ENCODE data around the gene ZNF91.

The ZNF91 gene

DNA sequence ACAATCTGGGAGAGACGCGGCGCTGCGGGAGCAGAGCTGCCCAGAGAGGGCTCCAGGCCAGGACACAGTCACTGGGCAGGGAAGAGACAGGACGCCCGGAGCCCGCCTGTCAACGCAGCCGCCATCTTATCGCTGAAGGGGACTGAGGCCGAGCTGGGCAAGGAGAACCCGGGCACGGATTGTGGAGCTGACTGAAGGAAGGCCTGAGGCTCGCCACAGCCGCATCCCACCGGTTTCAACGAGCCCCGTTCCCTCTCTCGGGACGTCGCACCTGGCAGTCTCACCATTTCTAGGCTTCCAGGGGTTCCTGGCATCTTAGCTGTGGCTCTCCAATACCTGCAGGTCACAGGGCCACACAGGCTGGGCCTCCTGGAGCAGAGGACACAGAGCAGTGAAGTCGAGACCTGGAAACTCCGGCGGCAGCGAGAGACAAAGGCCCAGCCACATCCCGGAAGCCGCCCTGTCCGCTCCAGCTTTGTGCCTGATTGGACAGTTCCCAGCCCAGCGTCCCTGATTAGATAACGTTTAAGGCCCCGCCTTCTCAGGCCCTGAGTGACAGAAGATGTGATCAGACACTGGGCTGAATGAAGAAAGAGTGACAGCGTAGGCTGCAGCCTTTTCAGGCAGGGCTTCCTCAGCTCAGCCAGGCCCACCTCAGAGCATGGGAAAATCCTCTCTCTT, at the start of gene ZNF91:
TSS of gene ZNF91 (minus strand) at position 431 of the 681 bp plus-strand sequence. CDS start at position 314, 117 bp downstream.
- Histone ChIP-seq H3K9ac (ENCODE audit: low read depth, low read length) (peak within 1 kb of the TSS; percentile 82), H2AFZ (ENCODE audit: low read depth, low read length) (peak within 1 kb of the TSS; percentile 83), H3K36me3 (ENCODE audit: insufficient read depth, low read length) (peaks cover 45% of the 10 kb centered on the region), H3K27ac (ENCODE audit: low read length) (peak within 1 kb of the TSS; percentile 95), H3K4me2 (ENCODE audit: insufficient read depth, low read length) (peak within 1 kb of the TSS; percentile 76), H3K27me3 (ENCODE audit: insufficient read depth, low read length, poor library complexity) (no peaks in the 10 kb centered on the region), H3K4me3 (ENCODE audit: low read depth in 1 of 2, low read length in 2 of 2) (peak within 1 kb of the TSS; percentile 79 to 98), H3K79me2 (ENCODE audit: insufficient read depth, low read length) (peaks cover 57% of the 10 kb centered on the region), H3K4me1 (ENCODE audit: insufficient read depth, low read length) (peaks cover 28% of the 10 kb centered on the region), H4K20me1 (ENCODE audit: insufficient read depth, low read length) (no peaks in the 10 kb centered on the region), H3K9me3 (ENCODE audit: insufficient read depth, low read length, severe bottlenecking) (peaks cover 30% of the 10 kb centered on the region)
- ATAC-seq (ENCODE audit: insufficient read depth, low read depth) = peak; percentile 97
- TF ChIP-seq EZH2 (IDR thresholded peaks at IDR 0.05; ENCODE audit: borderline replicate concordance, low read depth, low read length, severe bottlenecking) = no peak
- TF ChIP-seq, protein P1, sequence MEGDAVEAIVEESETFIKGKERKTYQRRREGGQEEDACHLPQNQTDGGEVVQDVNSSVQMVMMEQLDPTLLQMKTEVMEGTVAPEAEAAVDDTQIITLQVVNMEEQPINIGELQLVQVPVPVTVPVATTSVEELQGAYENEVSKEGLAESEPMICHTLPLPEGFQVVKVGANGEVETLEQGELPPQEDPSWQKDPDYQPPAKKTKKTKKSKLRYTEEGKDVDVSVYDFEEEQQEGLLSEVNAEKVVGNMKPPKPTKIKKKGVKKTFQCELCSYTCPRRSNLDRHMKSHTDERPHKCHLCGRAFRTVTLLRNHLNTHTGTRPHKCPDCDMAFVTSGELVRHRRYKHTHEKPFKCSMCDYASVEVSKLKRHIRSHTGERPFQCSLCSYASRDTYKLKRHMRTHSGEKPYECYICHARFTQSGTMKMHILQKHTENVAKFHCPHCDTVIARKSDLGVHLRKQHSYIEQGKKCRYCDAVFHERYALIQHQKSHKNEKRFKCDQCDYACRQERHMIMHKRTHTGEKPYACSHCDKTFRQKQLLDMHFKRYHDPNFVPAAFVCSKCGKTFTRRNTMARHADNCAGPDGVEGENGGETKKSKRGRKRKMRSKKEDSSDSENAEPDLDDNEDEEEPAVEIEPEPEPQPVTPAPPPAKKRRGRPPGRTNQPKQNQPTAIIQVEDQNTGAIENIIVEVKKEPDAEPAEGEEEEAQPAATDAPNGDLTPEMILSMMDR (IDR thresholded peaks at IDR 0.05; ENCODE audit: borderline replicate concordance, extremely low read depth, low read length, poor library complexity, severe bottlenecking) = no peak
- peak; percentile 97 for DNase-seq

DNA sequence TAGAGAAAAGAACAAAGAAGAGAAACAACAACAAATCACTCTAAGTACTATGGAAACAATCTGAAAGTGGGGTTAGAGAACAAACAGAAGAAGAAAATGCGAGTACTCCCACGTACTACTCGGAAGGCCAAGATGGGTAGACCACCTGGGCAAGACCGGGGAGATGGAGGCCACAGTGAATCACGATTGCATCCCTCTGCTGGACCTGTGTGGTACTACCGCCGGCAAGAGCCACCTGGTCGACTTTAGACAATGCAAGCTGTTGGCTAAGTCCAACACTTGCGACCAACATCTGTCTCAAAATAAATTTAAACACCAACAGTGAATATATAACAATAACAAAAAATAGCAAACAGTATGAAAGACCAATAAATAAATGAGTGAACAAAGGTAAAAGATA, 45.5 kb upstream of the ZNF91 start:
- Histone ChIP-seq H3K27ac (ENCODE audit: low read length) (no peak overlapping the region), H3K36me3 (ENCODE audit: insufficient read depth, low read length) (no peaks in the 10 kb centered on the region), H3K27me3 (ENCODE audit: insufficient read depth, low read length, poor library complexity) (no peaks in the 10 kb centered on the region), H2AFZ (ENCODE audit: low read depth, low read length) (no peak overlapping the region), H3K4me1 (ENCODE audit: insufficient read depth, low read length) (no peaks in the 10 kb centered on the region), H3K9ac (ENCODE audit: low read depth, low read length) (no peak overlapping the region), H3K9me3 (ENCODE audit: insufficient read depth, low read length, severe bottlenecking) (peaks cover 13% of the 10 kb centered on the region), H4K20me1 (ENCODE audit: insufficient read depth, low read length) (no peaks in the 10 kb centered on the region), H3K4me3 (ENCODE audit: low read depth in 1 of 2, low read length in 2 of 2) (no peak overlapping the region), H3K4me2 (ENCODE audit: insufficient read depth, low read length) (no peak overlapping the region), H3K79me2 (ENCODE audit: insufficient read depth, low read length) (no peaks in the 10 kb centered on the region)
- DNase-seq = peak; percentile 20
- no peak for ATAC-seq (ENCODE audit: insufficient read depth, low read depth)
- no peak for TF ChIP-seq EZH2 (IDR thresholded peaks at IDR 0.05; ENCODE audit: borderline replicate concordance, low read depth, low read length, severe bottlenecking)
- TF ChIP-seq, protein P1 (IDR thresholded peaks at IDR 0.05; ENCODE audit: borderline replicate concordance, extremely low read depth, low read length, poor library complexity, severe bottlenecking) = peak; percentile 61

DNA sequence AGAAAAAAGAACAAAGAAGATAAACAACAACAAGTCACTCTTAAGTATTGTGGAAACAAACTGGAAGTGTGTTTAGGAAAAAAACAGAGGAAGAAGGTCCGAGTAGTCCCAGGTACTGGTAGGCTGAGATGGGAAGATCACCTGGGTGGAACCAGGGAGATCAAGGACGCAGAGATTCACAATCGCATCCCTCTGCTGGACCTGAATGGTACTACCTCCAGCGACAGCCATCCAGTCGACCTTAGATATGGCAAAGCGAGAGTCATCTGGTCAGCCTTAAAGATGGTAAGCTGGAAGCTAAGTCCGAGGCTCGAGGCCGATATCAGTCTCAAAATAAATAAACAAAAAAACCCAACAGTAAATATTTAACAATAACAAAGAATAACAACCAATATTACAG, 44.9 kb upstream of the ZNF91 start:
- DNase-seq (no peak), ATAC-seq (ENCODE audit: insufficient read depth, low read depth) (no peak)
- Histone ChIP-seq H3K4me2 (ENCODE audit: insufficient read depth, low read length) (no peak overlapping the region), H4K20me1 (ENCODE audit: insufficient read depth, low read length) (no peaks in the 10 kb centered on the region), H3K9me3 (ENCODE audit: insufficient read depth, low read length, severe bottlenecking) (peaks cover 13% of the 10 kb centered on the region), H3K36me3 (ENCODE audit: insufficient read depth, low read length) (no peaks in the 10 kb centered on the region), H3K27me3 (ENCODE audit: insufficient read depth, low read length, poor library complexity) (no peaks in the 10 kb centered on the region), H3K4me1 (ENCODE audit: insufficient read depth, low read length) (no peaks in the 10 kb centered on the region), H3K4me3 (ENCODE audit: low read depth in 1 of 2, low read length in 2 of 2) (no peak overlapping the region), H2AFZ (ENCODE audit: low read depth, low read length) (no peak overlapping the region), H3K79me2 (ENCODE audit: insufficient read depth, low read length) (no peaks in the 10 kb centered on the region), H3K27ac (ENCODE audit: low read length) (no peak overlapping the region), H3K9ac (ENCODE audit: low read depth, low read length) (no peak overlapping the region)
- TF ChIP-seq, protein P1 (IDR thresholded peaks at IDR 0.05; ENCODE audit: borderline replicate concordance, extremely low read depth, low read length, poor library complexity, severe bottlenecking) = peak; percentile 49
- TF ChIP-seq EZH2 (IDR thresholded peaks at IDR 0.05; ENCODE audit: borderline replicate concordance, low read depth, low read length, severe bottlenecking) = no peak

Data from DND-41 (cell line).